Suprapubic skin (tissue), 3 donors: ENCODE measurements around the gene ITGA8.

Source experiments
- EP300 ChIP-seq: sonication (generic); formaldehyde crosslinking; IDR thresholded peaks from one replicate; pipeline ENCODE4 v1.6.1; 2017; ENCODE audit warnings: antibody characterized with exemption
- POLR2A ChIP-seq, 2 donors: fragments of 450-650 bp; IDR thresholded peaks; one replicate each; pipeline ENCODE4 v1.6.1; 2017; ENCODE audit warnings: antibody characterized with exemption in 2 of 2, mild to moderate bottlenecking in 2 of 2, moderate library complexity in 2 of 2
- TF ChIP-seq, protein P1 (sequence below), 2 donors: fragments of 200-600 bp in 1 of 2; fragments of 450-650 bp in 1 of 2; sonication (generic) in 1 of 2; IDR thresholded peaks; one replicate each; pipeline ENCODE4 v1.5.1; 2016 to 2019; ENCODE audit warnings: antibody characterized with exemption in 2 of 2, mild to moderate bottlenecking in 1 of 2, moderate library complexity in 1 of 2

DNA sequence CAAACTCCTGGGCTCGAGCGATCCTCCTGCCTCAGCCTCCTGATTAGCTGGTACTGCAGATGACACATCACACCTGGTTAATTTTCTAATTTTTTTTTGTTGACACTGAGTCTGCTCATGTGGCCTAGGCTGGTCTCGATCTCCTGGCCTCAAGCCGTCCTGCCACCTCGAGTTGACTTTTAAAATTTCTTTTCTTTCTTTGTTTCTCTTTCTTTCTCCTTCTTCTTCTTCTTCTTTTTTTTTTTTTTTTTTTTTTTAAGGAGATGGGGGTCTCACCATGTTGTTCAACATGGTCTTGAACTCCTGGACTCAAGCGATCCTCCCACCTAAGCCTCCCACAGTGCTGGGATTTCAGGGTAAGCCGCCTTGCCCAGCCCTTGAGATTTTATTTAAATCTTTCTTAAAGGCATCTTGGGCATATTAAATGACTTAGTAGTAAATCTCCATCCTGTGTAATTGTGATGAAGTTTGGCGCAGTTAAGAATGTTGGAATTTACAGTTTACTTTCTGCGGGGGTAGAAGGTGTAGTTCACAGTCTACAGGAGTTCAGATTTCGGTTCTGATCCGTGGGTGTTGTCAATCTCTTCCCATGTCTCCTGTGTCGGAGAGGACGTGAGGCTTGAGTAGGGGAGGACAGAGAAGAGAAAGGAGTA is 1.0 kb upstream of the ITGA8 start:
- TF ChIP-seq, protein P1, sequence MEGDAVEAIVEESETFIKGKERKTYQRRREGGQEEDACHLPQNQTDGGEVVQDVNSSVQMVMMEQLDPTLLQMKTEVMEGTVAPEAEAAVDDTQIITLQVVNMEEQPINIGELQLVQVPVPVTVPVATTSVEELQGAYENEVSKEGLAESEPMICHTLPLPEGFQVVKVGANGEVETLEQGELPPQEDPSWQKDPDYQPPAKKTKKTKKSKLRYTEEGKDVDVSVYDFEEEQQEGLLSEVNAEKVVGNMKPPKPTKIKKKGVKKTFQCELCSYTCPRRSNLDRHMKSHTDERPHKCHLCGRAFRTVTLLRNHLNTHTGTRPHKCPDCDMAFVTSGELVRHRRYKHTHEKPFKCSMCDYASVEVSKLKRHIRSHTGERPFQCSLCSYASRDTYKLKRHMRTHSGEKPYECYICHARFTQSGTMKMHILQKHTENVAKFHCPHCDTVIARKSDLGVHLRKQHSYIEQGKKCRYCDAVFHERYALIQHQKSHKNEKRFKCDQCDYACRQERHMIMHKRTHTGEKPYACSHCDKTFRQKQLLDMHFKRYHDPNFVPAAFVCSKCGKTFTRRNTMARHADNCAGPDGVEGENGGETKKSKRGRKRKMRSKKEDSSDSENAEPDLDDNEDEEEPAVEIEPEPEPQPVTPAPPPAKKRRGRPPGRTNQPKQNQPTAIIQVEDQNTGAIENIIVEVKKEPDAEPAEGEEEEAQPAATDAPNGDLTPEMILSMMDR (IDR thresholded peaks at IDR 0.05), result no peak
- TF ChIP-seq EP300, result no peak
- TF ChIP-seq POLR2A (IDR thresholded peaks at IDR 0.05), result no peak
